ENCODE results near the gene BAHCC1. TPM values are rescaled to one million over a fixed set of nuclear protein-coding genes. Genes with fewer than 3 reads are reported as not detected.

Gene BAHCC1
- total and polyA plus RNA-seq, 10 of the 15 experiments (the other 5 are each of a cell fraction or from before 2014, with no cell fraction given), result 0.03 to 0.14 (median 0.11) TPM; not detected in 6

- TF ChIP-seq ZNF384 (IDR thresholded peaks at IDR 0.05; ENCODE audit: borderline replicate concordance, low read depth, low read length) (no peak), STAT1 (conservative IDR thresholded peaks at IDR 0.05) (peak; percentile 62; the same call in 1 of the 2 replicates), ZNF592 (IDR thresholded peaks at IDR 0.05) (0 out of 2 replicates have a peak, but pooled peaks have one; percentile 66), KAT2A (conservative IDR thresholded peaks at IDR 0.05; ENCODE audit: control insufficient read depth, low read depth, low read length) (no peak), MYB (IDR thresholded peaks at IDR 0.05; ENCODE audit: borderline replicate concordance, low read depth, low read length) (no peak), PKNOX1 (IDR thresholded peaks at IDR 0.05) (no peak), ZSCAN29 (IDR thresholded peaks at IDR 0.05) (0 out of 2 replicates have a peak, but pooled peaks have one; percentile 30), HCFC1 (IDR thresholded peaks at IDR 0.05; ENCODE audit: low read length) (peak; percentile 16; the same call in 1 of the 2 replicates), EED (IDR thresholded peaks at IDR 0.05; ENCODE audit: low read depth) (no peak), PAX8 (IDR thresholded peaks at IDR 0.05) (no peak), CHD4 (IDR thresholded peaks at IDR 0.05) (no peak), RFX5 (IDR thresholded peaks at IDR 0.05; ENCODE audit: low read depth, low read length) (no peak), ASH2L (IDR thresholded peaks at IDR 0.05; ENCODE audit: borderline replicate concordance, low read depth) (no peak), ZNF274 (IDR thresholded peaks at IDR 0.05; ENCODE audit: insufficient read depth, insufficient read length) (no peak), BHLHE40 (IDR thresholded peaks at IDR 0.05; ENCODE audit: borderline replicate concordance in 1 of 2, low read depth in 2 of 2, low read length in 1 of 2) (peak; percentile 71 to 79; a peak in 3 of 4 replicates), KDM1A (IDR thresholded peaks at IDR 0.05; ENCODE audit: borderline replicate concordance) (no peak), IKZF2 (IDR thresholded peaks at IDR 0.05) (0 out of 4 replicates have a peak, but pooled peaks of 1 of the 2 experiments have one; percentile 16), NFYB (IDR thresholded peaks at IDR 0.05; ENCODE audit: insufficient read depth, low read depth, low read length) (no peak), MEF2A (IDR thresholded peaks at IDR 0.05; ENCODE audit: insufficient read depth, low read depth, low read length) (0 out of 2 replicates have a peak, but pooled peaks have one; percentile 45), HSF1 (IDR thresholded peaks at IDR 0.05; ENCODE audit: low read depth, low read length) (no peak), ELK1 (IDR thresholded peaks at IDR 0.05; ENCODE audit: low read depth, low read length) (no peak), EZH2 (IDR thresholded peaks at IDR 0.05; ENCODE audit: borderline replicate concordance, control insufficient read depth, low read depth, low read length) (no peak)
Observed at GRCh38 chr17:81484195-81484979, 89.1 kb downstream of the BAHCC1 start (continued).
